Measurements from ENCODE around the gene PROM2. TPM values are rescaled to one million over a fixed set of nuclear protein-coding genes. Genes with fewer than 3 reads are reported as not detected.

The PROM2 gene
- total RNA-seq, 1 donor from 2014 or later = 0.93 TPM

DNA sequence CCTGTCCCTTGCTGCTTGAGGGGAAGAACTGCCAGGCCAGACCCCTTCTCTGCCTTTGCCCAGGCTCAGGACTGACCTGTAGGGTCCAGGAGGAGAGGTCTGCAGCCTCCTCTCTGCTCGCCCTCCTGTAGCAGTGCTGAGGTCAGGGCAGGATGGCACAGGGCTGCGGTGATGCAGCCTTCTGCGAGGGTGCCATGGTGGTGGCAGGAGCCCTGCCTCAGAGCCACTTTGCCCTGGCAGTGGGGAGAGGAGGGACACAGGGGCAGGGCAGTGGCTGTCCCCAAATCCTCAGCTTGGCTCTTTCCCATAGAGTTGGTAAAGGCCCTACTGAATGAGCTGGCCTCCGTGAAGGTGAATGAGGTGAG lies 884 bp downstream of the PROM2 start:
- DNase-seq (no peak), ATAC-seq (ENCODE audit: low read depth) (no peak)
- ChIA-PET CTCF (no interaction called here), POLR2A (no interaction called here)
- Mint-ChIP-seq H3K27me3 (no peaks in the 10 kb centered on the region), H3K27ac (no peak overlapping the region), H3K9me3 (no peaks in the 10 kb centered on the region), H3K4me3 (no peak overlapping the region), H3K4me1 (no peaks in the 10 kb centered on the region), H3K36me3 (ENCODE audit: low read depth) (no peaks in the 10 kb centered on the region)
- TF ChIP-seq, protein P1, sequence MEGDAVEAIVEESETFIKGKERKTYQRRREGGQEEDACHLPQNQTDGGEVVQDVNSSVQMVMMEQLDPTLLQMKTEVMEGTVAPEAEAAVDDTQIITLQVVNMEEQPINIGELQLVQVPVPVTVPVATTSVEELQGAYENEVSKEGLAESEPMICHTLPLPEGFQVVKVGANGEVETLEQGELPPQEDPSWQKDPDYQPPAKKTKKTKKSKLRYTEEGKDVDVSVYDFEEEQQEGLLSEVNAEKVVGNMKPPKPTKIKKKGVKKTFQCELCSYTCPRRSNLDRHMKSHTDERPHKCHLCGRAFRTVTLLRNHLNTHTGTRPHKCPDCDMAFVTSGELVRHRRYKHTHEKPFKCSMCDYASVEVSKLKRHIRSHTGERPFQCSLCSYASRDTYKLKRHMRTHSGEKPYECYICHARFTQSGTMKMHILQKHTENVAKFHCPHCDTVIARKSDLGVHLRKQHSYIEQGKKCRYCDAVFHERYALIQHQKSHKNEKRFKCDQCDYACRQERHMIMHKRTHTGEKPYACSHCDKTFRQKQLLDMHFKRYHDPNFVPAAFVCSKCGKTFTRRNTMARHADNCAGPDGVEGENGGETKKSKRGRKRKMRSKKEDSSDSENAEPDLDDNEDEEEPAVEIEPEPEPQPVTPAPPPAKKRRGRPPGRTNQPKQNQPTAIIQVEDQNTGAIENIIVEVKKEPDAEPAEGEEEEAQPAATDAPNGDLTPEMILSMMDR (IDR thresholded peaks at IDR 0.05) = no peak
- intact Hi-C loops (cut with micrococcal nuclease) = no loop called here

DNA sequence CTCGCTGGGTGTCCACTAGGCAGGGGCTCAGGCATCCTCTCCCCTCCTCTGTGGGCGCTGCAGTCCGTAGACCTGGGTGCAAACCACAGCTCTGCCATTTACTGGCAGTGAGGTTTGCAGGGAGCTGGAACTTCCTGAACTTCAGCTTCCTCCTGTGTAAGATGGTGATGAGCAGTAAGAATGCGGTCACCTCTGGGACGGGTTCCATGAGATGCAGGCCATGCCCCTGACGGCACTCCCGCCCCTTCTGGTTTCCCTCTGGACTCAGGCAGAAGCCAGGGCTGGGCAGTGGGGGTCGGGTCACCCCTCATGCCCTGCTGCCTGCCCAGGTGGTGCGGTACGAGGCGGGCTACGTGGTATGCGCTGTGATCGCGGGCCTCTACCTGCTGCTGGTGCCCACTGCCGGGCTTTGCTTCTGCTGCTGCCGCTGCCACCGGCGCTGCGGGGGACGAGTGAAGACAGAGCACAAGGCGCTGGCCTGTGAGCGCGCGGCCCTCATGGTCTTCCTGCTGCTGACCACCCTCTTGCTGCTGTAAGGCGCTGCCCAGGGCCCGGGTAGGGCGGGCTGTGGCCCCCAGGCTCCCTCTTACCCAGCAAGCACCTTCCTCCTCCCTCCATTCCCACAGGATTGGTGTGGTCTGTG lies 1.5 kb downstream of the PROM2 start:
- ATAC-seq (ENCODE audit: low read depth) (no peak), DNase-seq (no peak)
- no peaks in the 10 kb centered on the region for H3K27me3 Mint-ChIP-seq
- ChIA-PET CTCF (no interaction called here), POLR2A (no interaction called here)
- intact Hi-C loops (cut with micrococcal nuclease) = no loop called here
- TF ChIP-seq, protein P1 (IDR thresholded peaks at IDR 0.05) = no peak
- H3K36me3 Mint-ChIP-seq (ENCODE audit: low read depth) = no peaks in the 10 kb centered on the region
- no peaks in the 10 kb centered on the region for H3K4me1 Mint-ChIP-seq
- no peaks in the 10 kb centered on the region for H3K9me3 Mint-ChIP-seq
- H3K27ac Mint-ChIP-seq = no peak overlapping the region
- no peak overlapping the region for H3K4me3 Mint-ChIP-seq

DNA sequence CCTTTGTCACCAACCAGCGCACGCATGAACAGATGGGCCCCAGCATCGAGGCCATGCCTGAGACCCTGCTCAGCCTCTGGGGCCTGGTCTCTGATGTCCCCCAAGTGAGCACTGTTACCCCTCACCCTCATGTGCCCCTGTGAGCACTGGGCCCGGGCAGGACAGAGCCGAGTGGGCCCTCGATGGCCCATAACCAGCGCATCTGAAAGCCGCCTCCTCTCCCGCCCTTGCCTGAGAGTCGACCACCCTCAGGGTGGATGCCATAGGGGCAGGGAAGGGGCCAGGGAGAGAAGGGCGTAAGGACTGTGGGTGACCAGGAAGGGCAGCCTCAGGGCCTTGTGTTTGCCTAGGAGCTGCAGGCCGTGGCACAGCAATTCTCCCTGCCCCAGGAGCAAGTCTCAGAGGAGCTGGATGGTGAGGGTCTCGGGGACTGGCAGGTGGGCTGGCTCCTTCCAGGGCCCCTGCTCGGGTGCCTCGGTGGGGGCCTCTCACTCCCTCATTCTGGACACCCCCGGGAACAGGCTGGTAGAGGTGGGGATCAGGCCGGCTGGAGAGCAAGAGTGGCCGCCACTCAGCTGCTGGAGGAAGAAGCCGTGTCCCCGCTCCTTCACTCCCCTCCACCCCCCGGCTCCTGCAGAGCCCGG lies 2.1 kb downstream of the PROM2 start:
- CTCF ChIA-PET = no interaction called here
- Mint-ChIP-seq H3K27me3 (no peaks in the 10 kb centered on the region), H3K4me1 (no peaks in the 10 kb centered on the region), H3K27ac (no peak overlapping the region), H3K36me3 (ENCODE audit: low read depth) (no peaks in the 10 kb centered on the region), H3K9me3 (no peaks in the 10 kb centered on the region), H3K4me3 (no peak overlapping the region)
- ATAC-seq (ENCODE audit: low read depth) (no peak), DNase-seq (no peak)
- POLR2A ChIA-PET = no interaction called here
- intact Hi-C loops (cut with micrococcal nuclease) = no loop called here
- TF ChIP-seq, protein P1 (IDR thresholded peaks at IDR 0.05) = no peak

DNA sequence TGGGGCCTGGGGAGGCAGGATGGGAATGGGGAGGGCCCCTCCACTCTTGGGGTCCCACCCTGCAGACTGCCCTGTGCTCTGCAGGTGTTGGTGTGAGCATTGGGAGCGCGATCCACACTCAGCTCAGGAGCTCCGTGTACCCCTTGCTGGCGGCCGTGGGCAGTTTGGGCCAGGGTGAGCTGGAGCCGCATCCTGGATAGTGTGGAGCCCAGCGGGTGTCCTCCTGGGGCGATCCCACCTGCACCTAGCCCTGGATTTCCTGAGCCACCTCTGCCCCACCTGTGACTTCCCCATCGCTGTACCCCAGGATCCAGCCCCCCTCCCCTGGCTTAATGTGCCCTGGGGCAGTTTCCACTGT lies 2.6 kb downstream of the PROM2 start:
- POLR2A ChIA-PET = no interaction called here
- Mint-ChIP-seq H3K4me3 (no peak overlapping the region), H3K27me3 (no peaks in the 10 kb centered on the region), H3K4me1 (no peaks in the 10 kb centered on the region), H3K36me3 (ENCODE audit: low read depth) (no peaks in the 10 kb centered on the region), H3K27ac (no peak overlapping the region), H3K9me3 (no peaks in the 10 kb centered on the region)
- TF ChIP-seq, protein P1 (IDR thresholded peaks at IDR 0.05) = no peak
- no peak for ATAC-seq (ENCODE audit: low read depth)
- DNase-seq = no peak
- intact Hi-C loops (cut with micrococcal nuclease) = no loop called here
- CTCF ChIA-PET = no interaction called here

DNA sequence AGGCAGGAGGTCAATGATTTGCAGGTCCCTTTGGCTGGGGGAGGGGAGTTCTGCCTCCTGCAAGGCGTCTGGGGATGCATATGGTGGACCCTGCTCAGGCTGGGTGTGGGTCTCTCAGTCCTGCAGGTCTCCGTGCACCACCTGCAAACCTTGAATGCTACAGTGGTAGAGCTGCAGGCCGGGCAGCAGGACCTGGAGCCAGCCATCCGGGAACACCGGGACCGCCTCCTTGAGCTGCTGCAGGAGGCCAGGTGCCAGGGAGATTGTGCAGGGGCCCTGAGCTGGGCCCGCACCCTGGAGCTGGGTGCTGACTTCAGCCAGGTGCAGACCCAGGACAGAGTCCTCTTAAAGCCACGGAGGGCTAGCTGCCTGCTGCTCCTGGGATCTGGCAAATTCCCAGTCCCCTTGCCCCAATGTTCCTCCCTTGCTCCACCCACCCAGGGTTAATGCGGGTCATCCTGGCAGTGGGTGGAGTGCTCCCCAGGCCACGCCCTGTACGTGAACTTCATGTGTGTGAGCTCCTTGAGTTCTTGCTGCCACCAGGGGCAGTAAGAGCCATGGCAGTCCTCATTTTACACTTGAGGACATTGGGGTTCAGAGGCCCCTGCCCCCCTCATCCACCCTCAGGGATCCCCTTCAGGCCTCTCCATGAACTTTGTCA lies 3.1 kb downstream of the PROM2 start:
- intact Hi-C loops (cut with micrococcal nuclease) = no loop called here
- Mint-ChIP-seq H3K27ac (no peak overlapping the region), H3K9me3 (no peaks in the 10 kb centered on the region), H3K4me1 (no peaks in the 10 kb centered on the region), H3K36me3 (ENCODE audit: low read depth) (no peaks in the 10 kb centered on the region), H3K4me3 (no peak overlapping the region), H3K27me3 (no peaks in the 10 kb centered on the region)
- POLR2A ChIA-PET = no interaction called here
- ATAC-seq (ENCODE audit: low read depth) (no peak), DNase-seq (no peak)
- TF ChIP-seq, protein P1 (IDR thresholded peaks at IDR 0.05) = no peak
- CTCF ChIA-PET = no interaction called here
